GM06990 (cell line): ENCODE measurements around the gene SPOPL.
"Not testable (repeated sequence)": the region's sequence is repeated elsewhere in the genome, so short reads cannot be mapped to it uniquely, and the experiment has no call there.

Experiments used
- DNase-seq: peaks from one replicate; pipeline ENCODE4 v3.0.0-alpha.2; 2011; ENCODE audit not compliant: insufficient read length; ENCODE audit errors: extremely low read depth
- H3K27me3 ChIP-seq: replicated peaks from 2 replicates; pipeline ENCODE4 v1.6.0; 2011; ENCODE audit warnings: low read length; ENCODE audit not compliant: control insufficient read depth, insufficient read depth
- H3K36me3 ChIP-seq: 2 replicates; pipeline ENCODE4 v1.5.1; 2011; ENCODE audit warnings: low read length; ENCODE audit not compliant: control insufficient read depth, insufficient read depth
- H3K4me3 ChIP-seq: replicated peaks from 2 replicates; pipeline ENCODE4 v1.5.1; 2011; ENCODE audit warnings: low read depth, mild to moderate bottlenecking, control low read depth, low read length
- CTCF ChIP-seq: IDR thresholded peaks from 2 replicates; pipeline ENCODE4 v1.5.1; 2011; ENCODE audit warnings: low read length, control low read depth, mild to moderate bottlenecking, inconsistent platforms; ENCODE audit not compliant: insufficient read depth, poor library complexity, severe bottlenecking

SPOPL gene

GRCh38 chr2:138536302-138536701, 34.7 kb downstream of the SPOPL start:
- Histone ChIP-seq H3K27me3 (no peaks in the 10 kb centered on the region), H3K4me3 (no peak overlapping the region), H3K36me3 (no peaks in the 10 kb centered on the region; the same call in 1 of the 2 replicates)
- no peak for TF ChIP-seq CTCF
- no peak for DNase-seq

DNA sequence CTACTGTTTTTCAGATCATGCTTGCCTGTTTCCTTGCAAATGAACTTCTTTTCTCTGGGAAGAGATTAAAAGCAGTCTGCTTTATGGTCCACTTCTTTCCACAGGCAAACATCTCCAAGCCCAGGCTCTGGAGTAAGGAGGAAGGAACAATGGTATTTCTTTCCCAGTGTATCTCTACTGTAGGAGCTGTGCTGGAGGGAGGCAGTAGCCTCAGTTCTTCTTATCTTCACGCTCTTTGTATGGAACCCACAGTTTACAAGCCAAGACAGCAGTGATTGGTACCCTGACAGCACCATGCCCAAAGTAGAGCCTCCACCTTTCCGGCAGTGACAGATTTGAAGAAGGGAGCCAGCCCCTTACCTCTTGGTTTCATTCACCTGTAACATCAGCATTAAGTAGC, 35.2 kb downstream of the SPOPL start:
- no peak for TF ChIP-seq CTCF
- DNase-seq = no peak
- Histone ChIP-seq H3K4me3 (no peak overlapping the region), H3K36me3 (no peaks in the 10 kb centered on the region; the same call in 1 of the 2 replicates), H3K27me3 (no peaks in the 10 kb centered on the region)

GRCh38 chr2:138537170-138537915, 35.8 kb downstream of the SPOPL start:
- no peak for TF ChIP-seq CTCF
- no peaks in the 10 kb centered on the region for H3K27me3 ChIP-seq
- H3K36me3 ChIP-seq = no peaks in the 10 kb centered on the region
- no peak for DNase-seq
- H3K4me3 ChIP-seq = no peak overlapping the region

DNA sequence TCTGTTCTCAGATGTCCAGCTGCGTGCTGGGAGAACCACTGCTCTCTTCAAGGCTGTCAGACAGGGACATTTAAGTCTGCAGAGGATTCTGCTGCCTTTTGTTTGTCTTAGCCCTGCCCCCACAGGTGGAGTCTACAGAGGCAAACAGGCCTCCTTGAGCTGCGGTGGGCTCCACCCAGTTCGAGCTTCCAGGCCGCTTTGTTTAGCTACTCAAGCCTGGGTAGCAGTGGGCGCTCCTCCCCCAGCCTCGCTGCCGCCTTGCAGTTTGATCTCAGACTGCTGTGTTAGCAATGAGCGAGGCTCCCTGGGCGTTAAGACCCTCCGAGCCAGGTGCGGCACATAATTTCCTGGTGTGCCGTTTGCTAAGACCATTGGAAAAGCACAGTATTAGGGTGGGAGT, 42.6 kb downstream of the SPOPL start:
- not testable (repeated sequence) for H3K27me3 ChIP-seq, H3K36me3 ChIP-seq, H3K4me3 ChIP-seq, DNase-seq

DNA sequence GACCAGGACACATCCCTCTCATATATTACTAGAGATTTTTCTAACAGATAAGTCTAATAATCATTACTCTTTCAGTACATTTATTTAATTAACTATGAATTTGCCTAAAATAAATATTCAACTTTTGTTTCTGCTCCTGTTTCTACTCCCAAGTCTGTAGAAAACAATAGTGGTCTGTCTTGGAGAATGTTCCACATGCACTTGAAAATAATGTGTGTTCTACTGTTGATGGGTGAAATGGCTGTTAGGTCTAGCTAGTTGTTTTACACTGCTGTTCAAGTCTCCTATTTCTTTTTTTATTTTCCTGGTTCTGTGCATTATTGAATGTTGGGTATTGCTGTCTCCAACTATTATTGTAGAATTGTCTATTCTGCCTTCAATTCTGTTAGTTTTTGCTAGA, 47.2 kb downstream of the SPOPL start:
- no peak overlapping the region for H3K4me3 ChIP-seq
- no peaks in the 10 kb centered on the region for H3K27me3 ChIP-seq
- TF ChIP-seq CTCF = no peak
- no peak for DNase-seq
- H3K36me3 ChIP-seq = no peaks in the 10 kb centered on the region; the same call in 1 of the 2 replicates

- TF ChIP-seq CTCF = no peak
- Histone ChIP-seq H3K4me3 (no peak overlapping the region), H3K36me3 (peaks cover 3% of the 10 kb centered on the region), H3K27me3 (no peaks in the 10 kb centered on the region)
- DNase-seq = no peak
Measured at GRCh38 chr2:138550172-138550571, 48.6 kb downstream of the SPOPL start.
